ENCODE results near the gene DNAH14. TPM values are rescaled to one million over a fixed set of nuclear protein-coding genes. Genes with fewer than 3 reads are reported as not detected.
A peak's percentile ranks its signal among the peaks of the same experiment; 100 is the strongest.
"Not testable (repeated sequence)": the region's sequence is repeated elsewhere in the genome, so short reads cannot be mapped to it uniquely, and the experiment has no call there.

DNAH14 gene
- total RNA-seq, 2 experiments from 2014 or later, result 0.55 TPM; not detected in 1

DNA sequence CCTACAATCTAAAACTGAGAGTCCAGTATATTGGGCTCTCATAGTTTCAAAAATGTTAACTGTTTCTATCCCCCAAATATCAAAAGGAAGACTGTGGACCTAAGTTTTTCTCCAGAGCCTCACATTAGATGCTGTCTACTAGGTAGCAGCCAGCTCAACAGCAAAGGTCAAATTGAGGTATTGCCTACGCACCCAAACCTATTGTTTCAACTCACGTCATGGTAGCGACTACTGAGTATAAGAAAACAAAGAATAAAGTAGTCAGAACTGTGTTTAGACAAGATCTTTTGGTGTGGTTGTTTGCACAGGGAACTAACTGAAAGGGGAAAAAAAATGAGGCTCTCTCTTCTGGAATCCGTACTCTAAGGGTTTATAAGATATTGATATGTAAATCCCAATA lies 325.2 kb downstream of the DNAH14 start:
- Mint-ChIP-seq H3K27ac (no peak overlapping the region), H3K9me3 (no peaks in the 10 kb centered on the region), H3K36me3 (no peaks in the 10 kb centered on the region), H3K4me1 (ENCODE audit: low read depth) (no peaks in the 10 kb centered on the region), H3K4me3 (no peak overlapping the region), H3K27me3 (peaks cover 7% of the 10 kb centered on the region)
- ChIA-PET POLR2A (no interaction called here), CTCF (no interaction called here)
- no peak for DNase-seq
- intact Hi-C loops (cut with micrococcal nuclease), result no loop called here

GRCh38 chr1:225257081-225257480 lies 327.6 kb downstream of the DNAH14 start:
- CTCF ChIA-PET, result no interaction called here
- H3K36me3 Mint-ChIP-seq, result no peaks in the 10 kb centered on the region
- intact Hi-C loops (cut with micrococcal nuclease), result no loop called here
- H3K9me3 Mint-ChIP-seq, result no peaks in the 10 kb centered on the region
- no peak for DNase-seq
- peaks cover 8% of the 10 kb centered on the region for H3K27me3 Mint-ChIP-seq
- POLR2A ChIA-PET, result no interaction called here
- H3K27ac Mint-ChIP-seq, result no peak overlapping the region
- no peaks in the 10 kb centered on the region for H3K4me1 Mint-ChIP-seq (ENCODE audit: low read depth)
- H3K4me3 Mint-ChIP-seq, result no peak overlapping the region

GRCh38 chr1:225258811-225259210 lies 329.3 kb downstream of the DNAH14 start:
- intact Hi-C loops (cut with micrococcal nuclease), result no loop called here
- no peak overlapping the region for H3K27ac Mint-ChIP-seq
- no peak for DNase-seq
- no peaks in the 10 kb centered on the region for H3K36me3 Mint-ChIP-seq
- ChIA-PET POLR2A (no interaction called here), CTCF (no interaction called here)
- H3K27me3 Mint-ChIP-seq, result peaks cover 14% of the 10 kb centered on the region
- no peaks in the 10 kb centered on the region for H3K4me1 Mint-ChIP-seq (ENCODE audit: low read depth)
- no peaks in the 10 kb centered on the region for H3K9me3 Mint-ChIP-seq
- no peak overlapping the region for H3K4me3 Mint-ChIP-seq

DNA sequence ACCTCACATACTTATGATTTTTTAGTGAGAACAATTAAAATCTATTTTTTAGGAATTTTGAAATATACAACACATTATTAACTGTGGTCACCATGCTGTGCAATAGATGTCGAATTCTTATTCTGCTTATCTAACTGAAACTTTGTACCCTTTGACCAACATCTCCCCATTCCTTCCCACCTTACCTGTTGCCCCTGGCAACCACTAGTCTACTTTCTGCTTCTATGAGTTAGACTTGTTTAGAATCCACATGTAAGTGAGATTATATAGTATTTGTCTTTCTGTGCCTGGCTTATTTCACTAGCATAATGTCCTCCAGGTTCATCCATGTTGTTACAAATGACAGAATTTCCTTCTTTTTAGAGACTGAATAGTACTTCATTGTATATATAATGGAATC lies 330.1 kb downstream of the DNAH14 start:
- intact Hi-C loops (cut with micrococcal nuclease), result no loop called here
- peaks cover 9% of the 10 kb centered on the region for H3K27me3 Mint-ChIP-seq
- CTCF ChIA-PET, result no interaction called here
- H3K4me3 Mint-ChIP-seq, result no peak overlapping the region
- no peak for DNase-seq
- no peaks in the 10 kb centered on the region for H3K9me3 Mint-ChIP-seq
- POLR2A ChIA-PET, result no interaction called here
- H3K27ac Mint-ChIP-seq, result no peak overlapping the region
- H3K36me3 Mint-ChIP-seq, result no peaks in the 10 kb centered on the region
- H3K4me1 Mint-ChIP-seq (ENCODE audit: low read depth), result no peaks in the 10 kb centered on the region

DNA sequence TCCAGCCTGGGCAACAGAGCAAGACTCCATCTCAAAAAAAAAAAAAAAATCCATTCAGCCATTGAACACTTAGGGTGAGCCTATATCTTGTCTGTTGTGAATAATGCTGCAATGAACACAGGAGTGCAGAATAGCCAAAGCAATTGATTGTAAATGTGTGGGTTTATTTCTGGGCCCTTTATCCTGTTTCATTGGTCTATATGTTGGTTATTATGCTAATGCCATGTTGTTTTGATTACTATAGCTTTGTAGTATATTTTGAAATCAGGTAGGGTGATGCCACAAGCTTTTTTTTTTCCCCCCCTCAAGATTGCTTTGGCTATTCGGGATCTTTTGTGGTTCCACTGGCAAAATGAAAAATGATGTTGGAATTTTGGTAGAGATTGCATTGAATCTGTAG lies 330.8 kb downstream of the DNAH14 start:
- no peak overlapping the region for H3K27ac Mint-ChIP-seq
- intact Hi-C loops (cut with micrococcal nuclease), result no loop called here
- H3K27me3 Mint-ChIP-seq, result peaks cover 9% of the 10 kb centered on the region
- CTCF ChIA-PET, result no interaction called here
- POLR2A ChIA-PET, result no interaction called here
- DNase-seq, result no peak
- no peaks in the 10 kb centered on the region for H3K4me1 Mint-ChIP-seq (ENCODE audit: low read depth)
- no peak overlapping the region for H3K4me3 Mint-ChIP-seq
- no peaks in the 10 kb centered on the region for H3K9me3 Mint-ChIP-seq
- H3K36me3 Mint-ChIP-seq, result no peaks in the 10 kb centered on the region

- peaks cover 17% of the 10 kb centered on the region for H3K9me3 Mint-ChIP-seq
- no peak for DNase-seq
- ChIA-PET CTCF (interaction anchor here (1.0 kb wide), 1 partner anchor 42 kb away, joined by 3 read pairs; no protein-coding TSS in a partner anchor), POLR2A (no interaction called here)
- H3K36me3 Mint-ChIP-seq, result peaks cover 2% of the 10 kb centered on the region
- H3K27me3 Mint-ChIP-seq, result peaks cover 19% of the 10 kb centered on the region
- H3K4me3 Mint-ChIP-seq, result no peak overlapping the region
- intact Hi-C loops (cut with micrococcal nuclease), result no loop called here
- H3K4me1 Mint-ChIP-seq (ENCODE audit: low read depth), result no peaks in the 10 kb centered on the region
- no peak overlapping the region for H3K27ac Mint-ChIP-seq
Measured at GRCh38 chr1:225277445-225277844, 348.0 kb downstream of the DNAH14 start.

- intact Hi-C loops (cut with micrococcal nuclease), result no loop called here
- H3K27me3 Mint-ChIP-seq, result peaks cover 12% of the 10 kb centered on the region
- H3K4me1 Mint-ChIP-seq (ENCODE audit: low read depth), result no peaks in the 10 kb centered on the region
- H3K9me3 Mint-ChIP-seq, result peaks cover 17% of the 10 kb centered on the region
- no peak overlapping the region for H3K4me3 Mint-ChIP-seq
- CTCF ChIA-PET, result no interaction called here
- POLR2A ChIA-PET, result no interaction called here
- peaks cover 2% of the 10 kb centered on the region for H3K36me3 Mint-ChIP-seq
- H3K27ac Mint-ChIP-seq, result no peak overlapping the region
- DNase-seq, result no peak
Measured at GRCh38 chr1:225280563-225280962, 351.1 kb downstream of the DNAH14 start.

DNA sequence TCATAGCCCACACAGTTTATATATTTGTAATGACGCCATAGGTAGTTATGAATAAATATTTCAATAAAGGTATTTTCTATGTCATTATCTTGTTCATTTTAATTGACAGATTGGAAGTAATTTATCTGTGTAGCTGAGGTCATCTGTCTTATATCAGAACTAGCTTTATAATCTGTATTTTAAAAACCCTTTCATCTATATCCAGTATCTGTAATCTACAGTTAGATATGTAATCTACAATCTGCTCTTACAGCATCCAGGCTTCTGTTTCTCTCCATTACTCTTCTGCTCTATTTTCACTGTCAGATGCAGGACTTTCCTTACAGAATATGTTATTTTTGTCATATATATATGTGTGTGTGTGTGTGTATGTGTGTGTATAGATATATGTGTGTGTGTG lies 360.8 kb downstream of the DNAH14 start:
- intact Hi-C loops (cut with micrococcal nuclease), result no loop called here
- Mint-ChIP-seq H3K27ac (no peak overlapping the region), H3K4me3 (no peak overlapping the region), H3K4me1 (ENCODE audit: low read depth) (no peaks in the 10 kb centered on the region), H3K27me3 (peaks cover 3% of the 10 kb centered on the region), H3K36me3 (peaks cover 3% of the 10 kb centered on the region), H3K9me3 (peaks cover 20% of the 10 kb centered on the region)
- ChIA-PET POLR2A (no interaction called here), CTCF (interaction anchor here (0.7 kb wide), 1 partner anchor 258 kb away, joined by 3 read pairs; no protein-coding TSS in a partner anchor)
- DNase-seq, result no peak

DNA sequence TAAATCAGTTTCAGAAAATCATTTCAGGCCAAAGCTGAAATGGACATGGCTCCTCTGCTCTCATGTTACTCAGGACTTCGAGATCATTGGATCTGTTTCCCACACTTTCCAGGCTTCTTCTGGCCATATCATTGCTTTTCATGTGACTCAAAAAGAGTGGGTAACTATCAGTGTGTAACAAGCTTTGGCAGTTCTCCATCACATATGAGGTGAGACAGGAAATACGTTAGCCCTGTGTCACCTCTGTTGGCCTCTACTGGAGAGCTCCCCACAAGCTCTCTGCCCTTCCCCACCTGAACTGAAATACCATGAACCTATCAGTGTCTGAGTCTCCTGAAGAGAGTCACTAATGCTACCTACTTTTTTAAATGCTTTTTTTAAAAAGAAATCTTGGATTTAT lies 370.1 kb downstream of the DNAH14 start:
- Mint-ChIP-seq H3K4me3 (no peak overlapping the region), H3K36me3 (peaks cover 4% of the 10 kb centered on the region), H3K27me3 (peaks cover 6% of the 10 kb centered on the region), H3K4me1 (ENCODE audit: low read depth) (no peaks in the 10 kb centered on the region), H3K9me3 (peaks cover 24% of the 10 kb centered on the region), H3K27ac (no peak overlapping the region)
- intact Hi-C loops (cut with micrococcal nuclease), result no loop called here
- ChIA-PET POLR2A (no interaction called here), CTCF (interaction anchor here (0.9 kb wide), 1 partner anchor 19 kb away, joined by 3 read pairs; no protein-coding TSS in a partner anchor)
- no peak for DNase-seq

- ChIA-PET POLR2A (interaction anchor here (0.7 kb wide), 1 partner anchor 19 kb away, joined by 4 read pairs; no protein-coding TSS in a partner anchor), CTCF (interaction anchor here (0.9 kb wide), 1 partner anchor 19 kb away, joined by 3 read pairs; no protein-coding TSS in a partner anchor)
- no peaks in the 10 kb centered on the region for H3K4me1 Mint-ChIP-seq (ENCODE audit: low read depth)
- no peak overlapping the region for H3K27ac Mint-ChIP-seq
- peaks cover 2% of the 10 kb centered on the region for H3K36me3 Mint-ChIP-seq
- intact Hi-C loops (cut with micrococcal nuclease), result no loop called here
- H3K4me3 Mint-ChIP-seq, result no peak overlapping the region
- peaks cover 6% of the 10 kb centered on the region for H3K27me3 Mint-ChIP-seq
- peaks cover 16% of the 10 kb centered on the region for H3K9me3 Mint-ChIP-seq
- DNase-seq, result no peak
Measured at GRCh38 chr1:225300381-225300780, 370.9 kb downstream of the DNAH14 start.

GRCh38 chr1:225304996-225305395 lies 375.5 kb downstream of the DNAH14 start:
- Mint-ChIP-seq H3K4me1 (ENCODE audit: low read depth) (no peaks in the 10 kb centered on the region), H3K27ac (no peak overlapping the region), H3K9me3 (no peaks in the 10 kb centered on the region), H3K27me3 (peaks cover 2% of the 10 kb centered on the region), H3K36me3 (no peaks in the 10 kb centered on the region), H3K4me3 (no peak overlapping the region)
- intact Hi-C loops (cut with micrococcal nuclease), result no loop called here
- POLR2A ChIA-PET, result no interaction called here
- CTCF ChIA-PET, result interaction anchor here (1.2 kb wide), 1 partner anchor 14 kb away, joined by 3 read pairs; no protein-coding TSS in a partner anchor
- no peak for DNase-seq

DNA sequence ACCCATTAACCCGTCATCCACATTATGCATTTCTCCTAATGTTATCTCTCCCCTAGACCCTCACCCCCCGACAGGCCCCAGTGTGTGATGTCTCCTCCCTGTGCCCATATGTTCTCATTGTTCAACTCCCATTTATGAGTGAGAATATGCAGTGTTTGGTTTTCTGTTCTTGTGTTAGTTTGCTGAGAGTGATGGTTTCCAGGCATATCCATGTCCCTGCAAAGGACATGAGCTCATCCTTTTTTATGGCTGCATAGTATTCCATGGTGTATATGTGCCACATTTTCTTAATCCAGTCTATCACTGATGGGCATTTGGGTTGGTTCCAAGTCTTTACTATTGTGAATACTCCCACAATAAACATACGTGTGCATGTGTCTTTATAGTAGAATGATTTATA lies 381.1 kb downstream of the DNAH14 start:
- intact Hi-C loops (cut with micrococcal nuclease); CTCF ChIA-PET; H3K4me1 Mint-ChIP-seq (ENCODE audit: low read depth): not testable (repeated sequence)

DNA sequence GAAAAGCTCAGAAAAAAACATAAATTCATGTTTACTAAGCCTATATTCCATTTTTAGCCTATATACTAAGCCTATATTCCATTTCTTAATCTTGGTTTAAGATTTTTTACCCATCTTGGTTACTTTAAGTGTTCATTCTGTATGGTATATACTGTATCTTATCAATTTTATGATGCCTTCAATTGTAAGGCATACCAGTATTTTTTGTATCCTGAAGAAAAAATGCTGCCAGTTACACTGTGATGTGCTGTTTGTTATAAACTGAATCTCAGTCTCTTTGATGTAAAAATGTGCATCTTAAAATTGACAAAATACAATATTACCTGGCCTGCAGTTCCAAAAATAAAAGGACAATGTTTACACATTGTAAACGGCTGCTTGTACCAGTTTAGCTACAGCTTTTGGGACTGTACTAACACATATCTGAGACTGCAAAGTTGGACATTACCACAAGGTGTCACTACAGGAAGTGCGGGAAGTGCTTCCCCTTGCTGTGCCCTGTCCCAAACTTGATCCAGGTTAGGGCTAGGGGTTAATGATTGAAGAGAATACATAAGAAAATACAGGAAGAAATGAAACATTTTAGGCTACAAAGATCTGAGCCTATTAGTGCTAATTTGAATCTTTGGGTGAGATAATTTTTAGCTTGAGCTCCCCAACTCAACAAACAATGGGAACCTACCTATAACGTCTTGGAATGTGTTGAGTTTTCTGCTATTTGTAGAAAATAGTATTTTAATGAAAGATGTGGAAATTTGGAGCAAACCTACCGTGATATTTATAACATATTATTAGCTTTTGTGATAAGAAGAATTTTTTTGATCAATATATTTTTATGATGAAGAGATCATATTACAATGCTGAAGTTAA lies 389.5 kb downstream of the DNAH14 start:
- peaks cover 4% of the 10 kb centered on the region for H3K27me3 Mint-ChIP-seq
- intact Hi-C loops (cut with micrococcal nuclease), result no loop called here
- H3K27ac Mint-ChIP-seq, result no peak overlapping the region
- DNase-seq, result peak; percentile 20
- H3K4me3 Mint-ChIP-seq, result no peak overlapping the region
- H3K4me1 Mint-ChIP-seq (ENCODE audit: low read depth), result peaks cover 2% of the 10 kb centered on the region
- CTCF ChIA-PET, result interaction anchor here (0.6 to 1.6 kb wide), 20 partner anchors 9 to 656 kb away, joined by 3 to 8 read pairs (median 3); no protein-coding TSS in a partner anchor
- H3K36me3 Mint-ChIP-seq, result no peaks in the 10 kb centered on the region
- H3K9me3 Mint-ChIP-seq, result peaks cover 5% of the 10 kb centered on the region
- POLR2A ChIA-PET, result interaction anchor here (0.6 kb wide), 1 partner anchor 18 kb away, joined by 4 read pairs; no protein-coding TSS in a partner anchor

More for the DNA sequence above, 381.1 kb downstream of the DNAH14 start:
- H3K27me3 Mint-ChIP-seq, H3K36me3 Mint-ChIP-seq, H3K4me3 Mint-ChIP-seq, POLR2A ChIA-PET, H3K27ac Mint-ChIP-seq, DNase-seq: not testable (repeated sequence)
- peaks cover 11% of the 10 kb centered on the region for H3K9me3 Mint-ChIP-seq
